WTC11 (cell line): ENCODE results near the gene TMPRSS13. TPM values are rescaled to one million over a fixed set of nuclear protein-coding genes. Genes with fewer than 3 reads are reported as not detected.

Source experiments
- ATAC-seq: fragments of 200-7000 bp; cut with Tn5 transposase; 2 replicates; pipeline ENCODE4 v1.10.0; 2021; ENCODE audit warnings: mild to moderate bottlenecking, moderate library complexity
- CTCF ChIA-PET: fragments of 300-600 bp; sonication (Branson Sonifier 250); formaldehyde crosslinking; loops from one replicate; lab custom pipeline; 2021; ENCODE audit warnings: antibody characterized with exemption; lab: Charles Lee
- POLR2A ChIA-PET: fragments of 350-600 bp; sonication (Branson Sonifier 250); formaldehyde crosslinking; loops from one replicate; lab custom pipeline; 2021; ENCODE audit warnings: antibody characterized with exemption; lab: Charles Lee
- DNase-seq: peaks from one replicate; pipeline ENCODE4 v3.0.0; 2021; ENCODE audit warnings: low spot score
- H3K27ac Mint-ChIP-seq: 2 replicates; pipeline ENCODE4 v1.8.0; 2021; ENCODE audit warnings: mixed read lengths
- H3K27me3 Mint-ChIP-seq: 2 replicates; pipeline ENCODE4 v1.8.0; 2021; ENCODE audit warnings: low read depth, mild to moderate bottlenecking, moderate library complexity, mixed read lengths
- H3K36me3 Mint-ChIP-seq: 2 replicates; pipeline ENCODE4 v1.8.0; 2021; ENCODE audit warnings: mixed read lengths
- H3K4me1 Mint-ChIP-seq: 2 replicates; pipeline ENCODE4 v1.8.0; 2022; ENCODE audit warnings: mixed read lengths
- H3K4me3 Mint-ChIP-seq: 2 replicates; pipeline ENCODE4 v1.8.0; 2021; ENCODE audit warnings: mild to moderate bottlenecking, moderate library complexity, mixed read lengths
- H3K9me3 Mint-ChIP-seq: 2 replicates; pipeline ENCODE4 v1.8.0; 2021; ENCODE audit warnings: mixed read lengths
- CREB1 ChIP-seq: sonication (generic); formaldehyde crosslinking; IDR thresholded peaks from 2 replicates; pipeline ENCODE4 v1.8.0; 2023; ENCODE audit warnings: mild to moderate bottlenecking, missing genetic modification reagents
- FOXK1 ChIP-seq: sonication (generic); formaldehyde crosslinking; IDR thresholded peaks from 2 replicates; pipeline ENCODE4 v1.8.0; 2022; ENCODE audit warnings: mild to moderate bottlenecking, moderate library complexity, missing genetic modification reagents
- GABPB1 ChIP-seq: sonication (generic); formaldehyde crosslinking; IDR thresholded peaks from 2 replicates; pipeline ENCODE4 v1.8.1; 2023; ENCODE audit warnings: mild to moderate bottlenecking, missing genetic modification reagents
- GTF2I ChIP-seq: fragments of 250-450 bp; sonication (Bioruptor Pico); conservative IDR thresholded peaks from 2 replicates; pipeline ENCODE4 v1.4.0; 2021; ENCODE audit warnings: mild to moderate bottlenecking
- NR2C2 ChIP-seq: sonication (generic); formaldehyde crosslinking; IDR thresholded peaks from 2 replicates; pipeline ENCODE4 v1.8.0; 2022; ENCODE audit warnings: mild to moderate bottlenecking, missing genetic modification reagents
- SMAD4 ChIP-seq: sonication (generic); formaldehyde crosslinking; IDR thresholded peaks from 2 replicates; pipeline ENCODE4 v1.8.0; 2022; ENCODE audit warnings: mild to moderate bottlenecking, missing genetic modification reagents
- SP1 ChIP-seq: sonication (generic); formaldehyde crosslinking; conservative IDR thresholded peaks from 2 replicates; pipeline ENCODE4 v1.8.1; 2022; ENCODE audit warnings: missing genetic modification reagents
- total RNA-seq: library from RNA; stranded (reverse); gene quantifications from 3 replicates; pipeline ENCODE4 v1.2.3, GENCODE V29; 2021
- TF ChIP-seq, protein P1 (sequence below): fragments of 250-450 bp; sonication (Bioruptor Pico); IDR thresholded peaks from 2 replicates; pipeline ENCODE4 v1.8.0; 2021; ENCODE audit warnings: mild to moderate bottlenecking
- TF ChIP-seq, protein P2 (sequence below): fragments of 200-600 bp; IDR thresholded peaks from 2 replicates; pipeline ENCODE4 v1.8.0; 2022; ENCODE audit warnings: antibody characterized with exemption
- TF ChIP-seq, protein P3 (sequence below): sonication (generic); formaldehyde crosslinking; IDR thresholded peaks from 2 replicates; pipeline ENCODE4 v1.8.1; 2023; ENCODE audit warnings: mild to moderate bottlenecking, missing genetic modification reagents
- TF ChIP-seq, protein P4 (sequence below): fragments of 250-450 bp; sonication (Bioruptor Pico); IDR thresholded peaks from 2 replicates; pipeline ENCODE4 v1.9.0; 2021; ENCODE audit warnings: mild to moderate bottlenecking
- TF ChIP-seq, protein P5 (sequence below): sonication (generic); formaldehyde crosslinking; IDR thresholded peaks from 2 replicates; pipeline ENCODE4 v1.8.1; 2023; ENCODE audit warnings: mild to moderate bottlenecking, missing genetic modification reagents, moderate library complexity
- TF ChIP-seq, protein P6 (sequence below): sonication (generic); formaldehyde crosslinking; conservative IDR thresholded peaks from 2 replicates; pipeline ENCODE4 v1.8.1; 2023; ENCODE audit warnings: mild to moderate bottlenecking, low read depth, missing genetic modification reagents, moderate library complexity

Gene TMPRSS13
- total RNA-seq, 1 experiment from 2014 or later: 0.63 TPM

DNA sequence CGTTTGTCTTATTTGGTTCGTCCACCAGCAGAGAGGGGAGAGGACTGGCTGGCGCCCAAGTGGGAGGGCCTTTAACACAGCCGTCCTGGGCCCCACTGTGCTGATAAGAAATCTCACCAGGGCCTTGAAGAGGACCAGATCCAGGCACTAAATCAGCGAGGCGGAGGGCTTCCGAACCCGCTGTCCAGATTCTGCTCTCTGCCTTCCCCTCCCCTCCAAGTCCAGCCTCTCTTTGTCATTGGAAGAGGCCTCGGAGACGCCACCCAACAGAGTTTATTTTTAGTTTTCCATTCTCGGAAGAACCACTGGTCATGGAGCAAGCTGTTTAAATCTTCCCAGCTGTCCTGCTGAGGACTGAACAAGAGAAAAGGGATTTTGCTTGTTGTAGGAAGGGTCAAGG, 43.4 kb downstream of the TMPRSS13 start:
- H3K9me3 Mint-ChIP-seq: peaks cover 3% of the 10 kb centered on the region; the same call in 1 of the 2 replicates
- no peak for ATAC-seq

DNA sequence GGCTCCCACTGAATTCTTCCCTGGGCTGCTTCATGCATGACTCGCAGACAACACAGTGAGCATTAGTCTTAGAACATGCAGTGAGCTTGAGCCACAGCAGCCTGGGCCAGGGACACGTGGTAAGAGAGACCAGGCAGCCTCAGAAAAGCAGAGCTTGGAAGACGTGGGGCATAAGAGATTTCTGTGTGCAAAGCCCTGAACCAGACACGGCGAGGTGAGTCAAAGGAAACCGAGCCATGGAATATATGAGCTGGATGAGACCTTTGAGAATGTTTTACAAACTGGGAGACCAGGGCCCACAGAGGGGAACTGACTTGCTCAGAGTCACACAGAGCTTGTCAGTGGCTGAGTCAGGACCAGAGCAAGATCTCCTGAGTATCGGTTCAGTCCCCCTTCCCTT, 44.2 kb downstream of the TMPRSS13 start:
- no peak for ATAC-seq
- POLR2A ChIA-PET: no interaction called here
- H3K9me3 Mint-ChIP-seq: peaks cover 1% of the 10 kb centered on the region; the same call in 1 of the 2 replicates
- no peak for DNase-seq
- no peaks in the 10 kb centered on the region for H3K36me3 Mint-ChIP-seq
- H3K27me3 Mint-ChIP-seq: peaks cover 16% of the 10 kb centered on the region
- no peak overlapping the region for H3K27ac Mint-ChIP-seq
- peaks cover 19% of the 10 kb centered on the region for H3K4me1 Mint-ChIP-seq
- no peak for TF ChIP-seq GTF2I
- TF ChIP-seq, protein P1, sequence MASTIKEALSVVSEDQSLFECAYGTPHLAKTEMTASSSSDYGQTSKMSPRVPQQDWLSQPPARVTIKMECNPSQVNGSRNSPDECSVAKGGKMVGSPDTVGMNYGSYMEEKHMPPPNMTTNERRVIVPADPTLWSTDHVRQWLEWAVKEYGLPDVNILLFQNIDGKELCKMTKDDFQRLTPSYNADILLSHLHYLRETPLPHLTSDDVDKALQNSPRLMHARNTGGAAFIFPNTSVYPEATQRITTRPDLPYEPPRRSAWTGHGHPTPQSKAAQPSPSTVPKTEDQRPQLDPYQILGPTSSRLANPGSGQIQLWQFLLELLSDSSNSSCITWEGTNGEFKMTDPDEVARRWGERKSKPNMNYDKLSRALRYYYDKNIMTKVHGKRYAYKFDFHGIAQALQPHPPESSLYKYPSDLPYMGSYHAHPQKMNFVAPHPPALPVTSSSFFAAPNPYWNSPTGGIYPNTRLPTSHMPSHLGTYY (CRISPR knock-in tag): no peak
- no peak for TF ChIP-seq SMAD4
- TF ChIP-seq, protein P2, sequence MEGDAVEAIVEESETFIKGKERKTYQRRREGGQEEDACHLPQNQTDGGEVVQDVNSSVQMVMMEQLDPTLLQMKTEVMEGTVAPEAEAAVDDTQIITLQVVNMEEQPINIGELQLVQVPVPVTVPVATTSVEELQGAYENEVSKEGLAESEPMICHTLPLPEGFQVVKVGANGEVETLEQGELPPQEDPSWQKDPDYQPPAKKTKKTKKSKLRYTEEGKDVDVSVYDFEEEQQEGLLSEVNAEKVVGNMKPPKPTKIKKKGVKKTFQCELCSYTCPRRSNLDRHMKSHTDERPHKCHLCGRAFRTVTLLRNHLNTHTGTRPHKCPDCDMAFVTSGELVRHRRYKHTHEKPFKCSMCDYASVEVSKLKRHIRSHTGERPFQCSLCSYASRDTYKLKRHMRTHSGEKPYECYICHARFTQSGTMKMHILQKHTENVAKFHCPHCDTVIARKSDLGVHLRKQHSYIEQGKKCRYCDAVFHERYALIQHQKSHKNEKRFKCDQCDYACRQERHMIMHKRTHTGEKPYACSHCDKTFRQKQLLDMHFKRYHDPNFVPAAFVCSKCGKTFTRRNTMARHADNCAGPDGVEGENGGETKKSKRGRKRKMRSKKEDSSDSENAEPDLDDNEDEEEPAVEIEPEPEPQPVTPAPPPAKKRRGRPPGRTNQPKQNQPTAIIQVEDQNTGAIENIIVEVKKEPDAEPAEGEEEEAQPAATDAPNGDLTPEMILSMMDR: no peak
- TF ChIP-seq GABPB1: no peak
- TF ChIP-seq, protein P3, sequence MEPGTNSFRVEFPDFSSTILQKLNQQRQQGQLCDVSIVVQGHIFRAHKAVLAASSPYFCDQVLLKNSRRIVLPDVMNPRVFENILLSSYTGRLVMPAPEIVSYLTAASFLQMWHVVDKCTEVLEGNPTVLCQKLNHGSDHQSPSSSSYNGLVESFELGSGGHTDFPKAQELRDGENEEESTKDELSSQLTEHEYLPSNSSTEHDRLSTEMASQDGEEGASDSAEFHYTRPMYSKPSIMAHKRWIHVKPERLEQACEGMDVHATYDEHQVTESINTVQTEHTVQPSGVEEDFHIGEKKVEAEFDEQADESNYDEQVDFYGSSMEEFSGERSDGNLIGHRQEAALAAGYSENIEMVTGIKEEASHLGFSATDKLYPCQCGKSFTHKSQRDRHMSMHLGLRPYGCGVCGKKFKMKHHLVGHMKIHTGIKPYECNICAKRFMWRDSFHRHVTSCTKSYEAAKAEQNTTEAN (CRISPR knock-in tag): no peak
- TF ChIP-seq CREB1 (CRISPR knock-in tag): no peak
- TF ChIP-seq SP1 (CRISPR knock-in tag): no peak
- TF ChIP-seq, protein P4, sequence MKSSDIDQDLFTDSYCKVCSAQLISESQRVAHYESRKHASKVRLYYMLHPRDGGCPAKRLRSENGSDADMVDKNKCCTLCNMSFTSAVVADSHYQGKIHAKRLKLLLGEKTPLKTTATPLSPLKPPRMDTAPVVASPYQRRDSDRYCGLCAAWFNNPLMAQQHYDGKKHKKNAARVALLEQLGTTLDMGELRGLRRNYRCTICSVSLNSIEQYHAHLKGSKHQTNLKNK: no peak
- TF ChIP-seq, protein P5, sequence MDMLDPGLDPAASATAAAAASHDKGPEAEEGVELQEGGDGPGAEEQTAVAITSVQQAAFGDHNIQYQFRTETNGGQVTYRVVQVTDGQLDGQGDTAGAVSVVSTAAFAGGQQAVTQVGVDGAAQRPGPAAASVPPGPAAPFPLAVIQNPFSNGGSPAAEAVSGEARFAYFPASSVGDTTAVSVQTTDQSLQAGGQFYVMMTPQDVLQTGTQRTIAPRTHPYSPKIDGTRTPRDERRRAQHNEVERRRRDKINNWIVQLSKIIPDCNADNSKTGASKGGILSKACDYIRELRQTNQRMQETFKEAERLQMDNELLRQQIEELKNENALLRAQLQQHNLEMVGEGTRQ: no peak
- TF ChIP-seq, all 79 proteins: peak for 0
- H3K4me3 Mint-ChIP-seq: no peak overlapping the region
- CTCF ChIA-PET: interaction anchor here (0.7 to 1.9 kb wide), 6 partner anchors 8 to 442 kb away, joined by 3 to 5 read pairs (median 3); partner anchors contain the start of gene FXYD6

More for the DNA sequence above, 43.4 kb downstream of the TMPRSS13 start:
- ChIA-PET CTCF (interaction anchor here (0.7 to 1.1 kb wide), 3 partner anchors 9 to 22 kb away, joined by 3 to 4 read pairs (median 3); partner anchors contain the start of gene FXYD6), POLR2A (no interaction called here)
- Mint-ChIP-seq H3K36me3 (no peaks in the 10 kb centered on the region), H3K4me3 (no peak overlapping the region), H3K27me3 (peaks cover 8% of the 10 kb centered on the region), H3K4me1 (peaks cover 19% of the 10 kb centered on the region), H3K27ac (no peak overlapping the region)
- no peak for DNase-seq
- TF ChIP-seq FOXK1 (CRISPR knock-in tag) (no peak), NR2C2 (no peak)
- TF ChIP-seq, protein P1 (CRISPR knock-in tag): no peak
- TF ChIP-seq, protein P6, sequence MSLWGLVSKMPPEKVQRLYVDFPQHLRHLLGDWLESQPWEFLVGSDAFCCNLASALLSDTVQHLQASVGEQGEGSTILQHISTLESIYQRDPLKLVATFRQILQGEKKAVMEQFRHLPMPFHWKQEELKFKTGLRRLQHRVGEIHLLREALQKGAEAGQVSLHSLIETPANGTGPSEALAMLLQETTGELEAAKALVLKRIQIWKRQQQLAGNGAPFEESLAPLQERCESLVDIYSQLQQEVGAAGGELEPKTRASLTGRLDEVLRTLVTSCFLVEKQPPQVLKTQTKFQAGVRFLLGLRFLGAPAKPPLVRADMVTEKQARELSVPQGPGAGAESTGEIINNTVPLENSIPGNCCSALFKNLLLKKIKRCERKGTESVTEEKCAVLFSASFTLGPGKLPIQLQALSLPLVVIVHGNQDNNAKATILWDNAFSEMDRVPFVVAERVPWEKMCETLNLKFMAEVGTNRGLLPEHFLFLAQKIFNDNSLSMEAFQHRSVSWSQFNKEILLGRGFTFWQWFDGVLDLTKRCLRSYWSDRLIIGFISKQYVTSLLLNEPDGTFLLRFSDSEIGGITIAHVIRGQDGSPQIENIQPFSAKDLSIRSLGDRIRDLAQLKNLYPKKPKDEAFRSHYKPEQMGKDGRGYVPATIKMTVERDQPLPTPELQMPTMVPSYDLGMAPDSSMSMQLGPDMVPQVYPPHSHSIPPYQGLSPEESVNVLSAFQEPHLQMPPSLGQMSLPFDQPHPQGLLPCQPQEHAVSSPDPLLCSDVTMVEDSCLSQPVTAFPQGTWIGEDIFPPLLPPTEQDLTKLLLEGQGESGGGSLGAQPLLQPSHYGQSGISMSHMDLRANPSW (CRISPR knock-in tag): no peak
